ENCODE data around the gene NDEL1. TPM values are rescaled to one million over a fixed set of nuclear protein-coding genes. Genes with fewer than 3 reads are reported as not detected.

The NDEL1 gene
- total RNA-seq, 1 donor from 2014 or later, result 60.2 TPM

GRCh38 chr17:8504460-8505207 is 69.0 kb downstream of the NDEL1 start:
- H3K27me3 Mint-ChIP-seq (ENCODE audit: low read depth), result no peaks in the 10 kb centered on the region
- H3K36me3 Mint-ChIP-seq, result peaks cover 50% of the 10 kb centered on the region
- H3K4me3 Mint-ChIP-seq, result no peak overlapping the region
- DNase-seq (ENCODE audit: low spot score in 2 of 2, unreplicated experiment in 2 of 2), result no peak
- H3K27ac Mint-ChIP-seq, result peak overlapping the region; percentile 10
- H3K9me3 Mint-ChIP-seq, result no peaks in the 10 kb centered on the region
- TF ChIP-seq, protein P1, sequence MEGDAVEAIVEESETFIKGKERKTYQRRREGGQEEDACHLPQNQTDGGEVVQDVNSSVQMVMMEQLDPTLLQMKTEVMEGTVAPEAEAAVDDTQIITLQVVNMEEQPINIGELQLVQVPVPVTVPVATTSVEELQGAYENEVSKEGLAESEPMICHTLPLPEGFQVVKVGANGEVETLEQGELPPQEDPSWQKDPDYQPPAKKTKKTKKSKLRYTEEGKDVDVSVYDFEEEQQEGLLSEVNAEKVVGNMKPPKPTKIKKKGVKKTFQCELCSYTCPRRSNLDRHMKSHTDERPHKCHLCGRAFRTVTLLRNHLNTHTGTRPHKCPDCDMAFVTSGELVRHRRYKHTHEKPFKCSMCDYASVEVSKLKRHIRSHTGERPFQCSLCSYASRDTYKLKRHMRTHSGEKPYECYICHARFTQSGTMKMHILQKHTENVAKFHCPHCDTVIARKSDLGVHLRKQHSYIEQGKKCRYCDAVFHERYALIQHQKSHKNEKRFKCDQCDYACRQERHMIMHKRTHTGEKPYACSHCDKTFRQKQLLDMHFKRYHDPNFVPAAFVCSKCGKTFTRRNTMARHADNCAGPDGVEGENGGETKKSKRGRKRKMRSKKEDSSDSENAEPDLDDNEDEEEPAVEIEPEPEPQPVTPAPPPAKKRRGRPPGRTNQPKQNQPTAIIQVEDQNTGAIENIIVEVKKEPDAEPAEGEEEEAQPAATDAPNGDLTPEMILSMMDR (IDR thresholded peaks at IDR 0.05; ENCODE audit: unreplicated experiment), result no peak
- H3K4me1 Mint-ChIP-seq, result no peaks in the 10 kb centered on the region

DNA sequence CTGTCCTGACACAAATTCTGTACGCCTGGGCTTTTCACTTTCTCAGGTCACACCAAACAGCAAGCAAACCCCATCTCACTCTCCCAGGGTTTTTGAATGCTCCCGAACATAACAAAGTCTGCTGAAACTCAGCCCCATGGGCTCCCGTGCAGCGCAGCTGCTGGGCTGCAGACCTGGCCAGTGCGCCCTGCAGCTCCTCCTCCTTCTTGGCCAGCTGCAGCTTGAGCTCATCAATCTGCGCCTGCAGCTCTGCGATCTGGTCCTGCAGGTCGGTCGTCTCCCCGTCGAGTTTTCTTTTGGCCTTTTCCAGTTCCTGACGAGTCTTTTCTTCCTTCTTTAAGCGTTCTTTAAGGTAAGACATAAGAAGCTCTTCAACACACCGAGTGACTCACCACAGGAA is 70.5 kb downstream of the NDEL1 start:
- Mint-ChIP-seq H3K36me3 (peaks cover 45% of the 10 kb centered on the region), H3K27ac (peak overlapping the region; percentile 40), H3K4me1 (no peaks in the 10 kb centered on the region), H3K4me3 (no peak overlapping the region), H3K27me3 (ENCODE audit: low read depth) (no peaks in the 10 kb centered on the region), H3K9me3 (no peaks in the 10 kb centered on the region)
- no peak for DNase-seq (ENCODE audit: low spot score in 2 of 2, unreplicated experiment in 2 of 2)
- TF ChIP-seq, protein P1 (IDR thresholded peaks at IDR 0.05; ENCODE audit: unreplicated experiment), result no peak

GRCh38 chr17:8514801-8515200 is 79.1 kb downstream of the NDEL1 start:
- Mint-ChIP-seq H3K4me1 (no peaks in the 10 kb centered on the region), H3K27me3 (ENCODE audit: low read depth) (no peaks in the 10 kb centered on the region), H3K9me3 (no peaks in the 10 kb centered on the region), H3K4me3 (no peak overlapping the region), H3K36me3 (peaks cover 66% of the 10 kb centered on the region), H3K27ac (peak overlapping the region; percentile 57)
- TF ChIP-seq, protein P1 (IDR thresholded peaks at IDR 0.05; ENCODE audit: unreplicated experiment), result no peak
- DNase-seq (ENCODE audit: low spot score in 2 of 2, unreplicated experiment in 2 of 2), result no peak

Other genes starting within 250 kb of the NDEL1 start
- gene BORCS6, start 245.7 kb upstream of the NDEL1 start, total RNA-seq, result 2.7 to 3.1 TPM (median 3.0 TPM) in 3 replicates
- 33.1 to 37.4 TPM (median 37.3 TPM) in 3 replicates for gene AURKB, start 225.3 kb upstream of the NDEL1 start, total RNA-seq
- gene CTC1, start 187.8 kb upstream of the NDEL1 start, total RNA-seq, result 45.1 to 52.9 TPM (median 50.6 TPM) in 3 replicates
- 104 to 111 TPM (median 105 TPM) in 3 replicates for gene PFAS, start 186.6 kb upstream of the NDEL1 start, total RNA-seq
- gene RANGRF, start 147.2 kb upstream of the NDEL1 start, total RNA-seq, result 25.1 to 26.4 TPM (median 25.7 TPM) in 3 replicates
- gene SLC25A35, start 140.5 kb upstream of the NDEL1 start, total RNA-seq, result 8.8 to 9.2 TPM (median 9.1 TPM) in 3 replicates
- 0.20 TPM in 1 of 3 replicates, not detected in the others for gene ARHGEF15, start 125.6 kb upstream of the NDEL1 start, total RNA-seq
- gene ODF4, start 96.0 kb upstream of the NDEL1 start, total RNA-seq, result not detected in 3 replicates
- 1,879 to 1,981 TPM (median 1,947 TPM) in 3 replicates for gene RPL26, start 52.7 kb upstream of the NDEL1 start, total RNA-seq
- not detected in 3 replicates for gene RNF222, start 38.1 kb upstream of the NDEL1 start, total RNA-seq
- gene MYH10, start 194.8 kb downstream of the NDEL1 start, total RNA-seq, result 308 to 328 TPM (median 312 TPM) in 3 replicates